GM12892 (cell line): ENCODE measurements around the gene GTF2H1.

Experiments used
- DNase-seq: peaks from one replicate; pipeline ENCODE4 v3.0.0; 2011; ENCODE audit not compliant: insufficient read length
- FAIRE-seq: peaks from 2 replicates; lab custom pipeline; 2011; peaks lifted over from hg19 to GRCh38; lab: Jason Lieb, UNC
- POLR2A ChIP-seq: IDR thresholded peaks from 2 replicates; pipeline ENCODE4 v1.6.1; 2011; ENCODE audit warnings: low read depth, low read length, control low read depth
- POLR2AphosphoS5 ChIP-seq: IDR thresholded peaks from 2 replicates; pipeline ENCODE4 v1.6.1; 2011; ENCODE audit warnings: low read depth, low read length, control low read depth
- TAF1 ChIP-seq: IDR thresholded peaks from 2 replicates; pipeline ENCODE4 v1.6.1; 2011; ENCODE audit warnings: low read depth, mild to moderate bottlenecking, control low read depth, low read length, borderline replicate concordance

Gene GTF2H1

GRCh38 chr11:18366286-18366685 is 43.9 kb downstream of the GTF2H1 start:
- FAIRE-seq, result no peak
- TF ChIP-seq POLR2A (no peak), TAF1 (no peak)
- no peak for DNase-seq

DNA sequence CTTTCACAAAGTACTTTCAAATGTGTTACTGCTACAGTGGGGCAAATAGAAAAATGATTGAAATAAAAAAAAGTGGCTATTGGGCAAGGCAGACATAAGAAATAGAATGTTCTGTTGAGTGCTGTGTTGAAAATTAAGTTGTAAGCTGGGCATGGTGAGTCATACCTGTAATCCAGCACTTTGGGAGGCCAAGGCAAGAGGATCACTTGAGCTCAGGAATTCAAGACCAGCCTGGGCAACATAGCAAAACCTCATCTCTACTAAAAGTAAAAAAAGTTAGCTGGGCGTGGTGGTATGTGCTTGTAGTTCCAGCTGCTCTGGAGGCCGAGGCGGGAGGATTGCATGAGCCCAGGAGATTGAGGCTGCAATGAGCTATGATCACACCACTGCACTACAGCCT is 45.1 kb downstream of the GTF2H1 start:
- no peak for FAIRE-seq
- TF ChIP-seq TAF1 (no peak), POLR2AphosphoS5 (no peak), POLR2A (no peak)
- DNase-seq, result no peak

DNA sequence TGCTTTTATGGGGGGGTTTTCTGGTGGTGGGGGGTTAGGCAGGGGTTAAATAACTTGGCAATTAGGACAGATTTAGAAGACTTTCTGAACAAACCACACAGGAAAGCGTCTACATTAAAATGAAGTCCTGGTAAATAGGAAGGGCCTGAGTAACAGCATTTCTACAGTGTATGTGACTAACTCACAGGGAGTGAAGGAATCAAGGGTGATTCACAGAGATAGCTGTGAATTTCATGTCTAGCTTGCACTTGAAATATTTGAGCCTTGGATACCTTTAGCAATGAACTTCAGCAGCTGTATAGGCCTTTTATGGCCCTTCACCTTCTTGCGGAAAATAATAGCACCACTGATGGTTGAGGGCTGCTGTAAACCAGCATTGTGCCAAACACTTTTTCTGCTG is 45.9 kb downstream of the GTF2H1 start:
- TF ChIP-seq POLR2AphosphoS5 (no peak), TAF1 (no peak), POLR2A (no peak)
- no peak for FAIRE-seq
- DNase-seq, result no peak

GRCh38 chr11:18369398-18369797 is 47.0 kb downstream of the GTF2H1 start:
- FAIRE-seq, result no peak
- TF ChIP-seq TAF1 (no peak), POLR2A (no peak), POLR2AphosphoS5 (no peak)

DNA sequence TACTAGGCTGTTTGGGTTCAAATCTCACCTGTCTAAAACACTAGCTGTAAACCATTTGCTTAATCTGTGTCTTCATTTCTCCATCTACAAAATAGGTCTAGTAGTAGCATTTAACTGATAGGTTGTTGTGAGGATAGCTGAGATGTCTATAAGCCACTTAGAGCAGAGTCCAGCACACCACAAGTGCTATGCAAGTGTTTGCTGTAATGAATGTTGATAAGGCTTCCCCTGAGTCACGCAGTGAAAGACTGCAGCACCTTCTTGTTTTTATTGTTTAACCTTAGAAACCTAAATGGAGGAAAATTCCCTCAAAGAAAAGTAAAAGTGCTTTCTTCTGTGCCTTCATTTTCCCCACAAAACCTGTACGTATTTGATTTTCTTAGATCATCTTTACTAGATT is 48.9 kb downstream of the GTF2H1 start:
- no peak for DNase-seq
- FAIRE-seq, result no peak
- TF ChIP-seq TAF1 (no peak), POLR2AphosphoS5 (no peak), POLR2A (no peak)

More at GRCh38 chr11:18369398-18369797, 47.0 kb downstream of the GTF2H1 start:
- DNase-seq, result no peak

GRCh38 chr11:18372201-18372600 is 49.8 kb downstream of the GTF2H1 start:
- FAIRE-seq, result no peak
- no peak for DNase-seq
- TF ChIP-seq TAF1 (no peak), POLR2AphosphoS5 (no peak), POLR2A (no peak)

- DNase-seq, result no peak
- TF ChIP-seq TAF1 (no peak), POLR2AphosphoS5 (no peak), POLR2A (no peak)
- FAIRE-seq, result no peak
These were observed 52.6 kb downstream of the GTF2H1 start for GRCh38 chr11:18374956-18375355.

DNA sequence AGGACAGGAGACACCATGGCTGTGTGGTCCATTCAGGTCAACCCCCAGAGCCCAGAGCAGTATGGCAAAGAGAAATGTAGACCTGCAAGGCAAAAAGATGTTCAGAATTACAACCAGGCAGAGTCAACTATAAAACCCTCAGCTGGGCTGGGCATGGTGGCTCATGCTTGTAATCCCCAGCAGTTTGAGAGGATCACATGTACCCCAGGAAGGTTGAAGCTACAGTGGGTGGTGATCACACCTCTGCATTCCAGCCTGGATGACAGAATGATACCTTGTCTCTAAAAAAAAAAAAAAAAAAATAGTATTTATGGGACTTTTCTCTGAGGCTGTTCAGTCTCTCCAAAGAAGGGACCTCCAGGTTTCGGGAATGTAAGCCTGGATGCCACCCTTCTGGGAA is 53.6 kb downstream of the GTF2H1 start:
- no peak for TF ChIP-seq POLR2A
- no peak for TF ChIP-seq POLR2AphosphoS5
- no peak for TF ChIP-seq TAF1
- DNase-seq, result no peak
- FAIRE-seq, result no peak

DNA sequence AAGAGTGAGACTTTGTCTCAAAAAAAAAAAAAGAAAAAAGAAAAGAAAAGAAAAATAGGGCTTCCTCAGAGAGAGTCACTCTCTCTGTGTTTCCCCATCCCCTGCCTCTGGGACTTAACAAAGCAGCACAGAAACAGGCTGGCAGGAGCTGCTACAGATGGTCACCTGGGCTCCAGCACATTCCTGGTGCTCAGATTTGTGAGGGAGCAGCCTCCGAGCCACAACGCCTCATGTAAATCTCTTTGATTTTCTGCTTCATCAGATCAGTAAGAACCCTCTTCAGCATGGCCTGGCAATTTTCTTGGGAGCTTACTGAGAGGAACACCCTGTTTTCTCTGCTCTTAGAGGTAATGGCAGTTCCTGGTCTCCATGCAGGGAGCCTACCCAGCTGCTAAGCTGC is 56.8 kb downstream of the GTF2H1 start:
- TF ChIP-seq POLR2A (no peak), TAF1 (no peak), POLR2AphosphoS5 (no peak)
- DNase-seq (no peak), FAIRE-seq (no peak)

DNA sequence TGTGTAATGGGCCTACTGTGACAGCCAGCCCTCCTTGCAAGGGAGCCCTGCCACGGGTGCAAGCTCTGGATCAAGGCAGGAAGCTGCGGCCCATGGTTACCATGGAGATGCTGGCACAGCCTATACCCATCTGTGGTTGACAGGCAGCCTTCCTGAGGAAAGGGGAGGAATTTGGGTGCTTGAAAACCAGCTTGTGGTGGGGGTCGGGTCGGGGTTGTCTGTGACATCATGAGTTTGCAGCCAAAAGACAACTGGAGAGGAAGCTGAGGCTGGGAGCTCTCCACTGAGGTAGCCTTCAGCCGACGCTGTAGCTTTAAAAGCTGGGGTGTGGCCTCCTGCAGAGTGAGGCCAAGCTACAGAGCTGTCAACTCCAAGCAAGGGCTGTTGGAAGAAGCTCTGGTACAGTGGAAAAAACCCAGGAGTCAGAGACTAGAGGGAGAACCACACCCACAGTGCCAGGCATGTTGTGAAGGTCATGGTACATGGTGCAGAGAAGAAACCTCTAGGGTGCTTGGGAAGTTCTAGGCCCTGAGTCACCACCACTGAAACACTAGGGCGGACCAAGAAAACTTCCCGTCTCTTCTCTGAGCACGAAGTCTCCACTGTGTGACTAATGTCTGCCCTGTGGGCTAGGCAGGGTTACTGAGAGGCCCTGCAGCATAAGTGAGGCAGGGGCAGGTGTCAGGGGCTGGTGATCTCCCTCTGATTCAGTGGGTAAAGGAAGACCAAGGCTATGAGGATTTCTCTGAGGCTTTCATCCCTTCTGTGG is 61.2 kb downstream of the GTF2H1 start:
- peak; percentile 92 for FAIRE-seq
- TF ChIP-seq POLR2AphosphoS5 (no peak), POLR2A (peak; percentile 74), TAF1 (peak; percentile 28; the same call in 1 of the 2 replicates)
- DNase-seq, result peak; percentile 48

GRCh38 chr11:18384157-18384641 is 61.8 kb downstream of the GTF2H1 start:
- TF ChIP-seq POLR2AphosphoS5 (peak; percentile 75), TAF1 (0 out of 2 replicates have a peak, but pooled peaks have one; percentile 1), POLR2A (peak; percentile 54)
- DNase-seq, result no peak
- no peak for FAIRE-seq

- DNase-seq (no peak), FAIRE-seq (no peak)
- TF ChIP-seq POLR2AphosphoS5 (no peak), TAF1 (no peak), POLR2A (no peak)
These were observed 67.7 kb downstream of the GTF2H1 start for GRCh38 chr11:18390088-18390487.
